NOMO-1 treated with DMSO at 0.1 percent for 48 hours (cell line): ENCODE results near the gene RNF214.
A peak's percentile ranks its signal among the peaks of the same experiment; 100 is the strongest.
"Not testable (repeated sequence)": the region's sequence is repeated elsewhere in the genome, so short reads cannot be mapped to it uniquely, and the experiment has no call there.

Source experiments
- DNase-seq: peaks from one replicate; lab custom pipeline; 2025; ENCODE audit not compliant: unreplicated experiment; lab: John Stamatoyannopoulos, UW

RNF214 gene

GRCh38 chr11:117313091-117313490 is 80.6 kb downstream of the RNF214 start:
- peak; percentile 60 for DNase-seq

GRCh38 chr11:117313828-117314768 is 81.6 kb downstream of the RNF214 start:
- no peak for DNase-seq

GRCh38 chr11:117314840-117315239 is 82.4 kb downstream of the RNF214 start:
- no peak for DNase-seq

GRCh38 chr11:117315285-117316196 is 83.1 kb downstream of the RNF214 start:
- DNase-seq = no peak

GRCh38 chr11:117316197-117316961 is 83.9 kb downstream of the RNF214 start, which contains the start of gene BACE1:
Gene BACE1, minus strand, starts transcription at chr11:117316256. Its CDS starts 461 bp downstream, at chr11:117315795.
- DNase-seq = peak; percentile 10

- no peak for DNase-seq
Measured at GRCh38 chr11:117318738-117319137, 86.3 kb downstream of the RNF214 start.

GRCh38 chr11:117319214-117319840 is 86.9 kb downstream of the RNF214 start:
- no peak for DNase-seq

- DNase-seq = not testable (repeated sequence)
Measured at GRCh38 chr11:117327255-117327566, 94.7 kb downstream of the RNF214 start.

- DNase-seq = peak; percentile 97
Measured at GRCh38 chr11:117327567-117328374, 95.3 kb downstream of the RNF214 start, which contains the start of gene CEP164. Gene CEP164, plus strand, starts transcription at chr11:117327854. Its CDS starts 10,733 bp downstream, at chr11:117338587.

GRCh38 chr11:117328375-117329010 is 96.0 kb downstream of the RNF214 start:
- DNase-seq = peak; percentile 14

- no peak for DNase-seq
Measured at GRCh38 chr11:117332843-117333242, 100.4 kb downstream of the RNF214 start.

- no peak for DNase-seq
Measured at GRCh38 chr11:117333917-117334316, 101.4 kb downstream of the RNF214 start.

GRCh38 chr11:117334896-117335295 is 102.4 kb downstream of the RNF214 start:
- DNase-seq = no peak

- no peak for DNase-seq
Measured at GRCh38 chr11:117335399-117335798, 102.9 kb downstream of the RNF214 start.
